Purkinje cell (primary cell): ENCODE data around the gene FOXR1. TPM values are rescaled to one million over a fixed set of nuclear protein-coding genes. Genes with fewer than 3 reads are reported as not detected.

Source experiments
- polyA plus RNA-seq: library from polyadenylated mRNA; unstranded; fragments of >200 nt; fragmentation: Nextera tagmentation; gene quantifications from 2 replicates; pipeline ENCODE4 v1.2.1, GENCODE V29; 2014

FOXR1 gene, protein sequence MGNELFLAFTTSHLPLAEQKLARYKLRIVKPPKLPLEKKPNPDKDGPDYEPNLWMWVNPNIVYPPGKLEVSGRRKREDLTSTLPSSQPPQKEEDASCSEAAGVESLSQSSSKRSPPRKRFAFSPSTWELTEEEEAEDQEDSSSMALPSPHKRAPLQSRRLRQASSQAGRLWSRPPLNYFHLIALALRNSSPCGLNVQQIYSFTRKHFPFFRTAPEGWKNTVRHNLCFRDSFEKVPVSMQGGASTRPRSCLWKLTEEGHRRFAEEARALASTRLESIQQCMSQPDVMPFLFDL
- polyA plus RNA-seq, result not detected in 2 replicates

DNA sequence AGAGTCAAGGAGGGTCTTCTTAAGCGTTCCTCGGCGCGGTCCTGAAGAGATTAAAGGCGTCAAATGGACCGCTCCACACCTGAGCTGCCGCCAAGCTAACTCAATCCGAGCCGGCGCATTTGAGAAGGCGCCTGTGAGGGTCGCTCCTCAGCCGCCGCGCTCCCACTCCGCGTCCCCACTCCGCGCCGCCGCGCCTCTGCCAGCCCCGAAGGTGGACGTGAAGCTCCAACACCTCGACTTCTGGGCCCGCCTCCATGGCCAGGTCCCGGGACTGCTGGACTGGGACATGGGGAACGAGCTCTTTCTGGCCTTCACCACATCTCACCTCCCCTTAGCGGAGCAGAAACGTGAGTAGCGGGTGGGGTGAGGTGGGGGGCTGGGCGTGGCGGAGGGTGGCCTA, at the start of gene FOXR1:
Gene FOXR1, plus strand, starts transcription at position 116 of the 400 bp plus-strand sequence. Its CDS starts 171 bp downstream, at position 287.

DNA sequence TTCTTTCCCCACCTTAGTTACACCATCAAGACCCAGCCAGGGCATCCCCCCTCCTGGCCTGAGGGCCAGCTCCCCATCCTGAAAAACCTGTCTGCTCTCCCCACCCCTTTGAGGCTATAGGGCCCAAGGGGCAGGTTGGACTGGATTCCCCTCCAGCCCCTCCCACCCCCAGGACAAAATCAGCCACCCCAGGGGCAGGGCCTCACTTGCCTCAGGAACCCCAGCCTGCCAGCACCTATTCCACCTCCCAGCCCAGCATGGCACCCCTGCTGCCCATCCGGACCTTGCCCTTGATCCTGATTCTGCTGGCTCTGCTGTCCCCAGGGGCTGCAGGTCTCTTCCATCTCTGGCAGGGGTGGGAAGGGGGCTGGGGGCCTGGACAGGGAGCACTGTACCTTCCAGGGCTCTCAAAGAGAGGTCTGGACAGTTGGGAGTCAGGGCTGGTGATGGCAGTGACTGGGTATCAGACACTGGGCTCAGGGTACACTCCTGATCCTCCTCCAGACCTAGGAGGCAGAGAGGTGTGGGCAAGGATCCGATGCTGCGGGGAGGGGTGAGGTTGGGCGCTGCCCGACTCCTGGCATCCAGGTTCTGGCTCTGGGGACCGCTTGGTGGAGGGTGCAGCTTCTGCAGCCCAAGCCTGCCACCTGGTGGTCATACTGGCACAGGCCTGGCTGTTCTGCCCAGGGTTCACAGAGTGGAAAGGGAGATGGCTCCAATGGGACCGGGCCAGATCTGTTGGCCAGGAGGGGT, 15.3 kb upstream of the FOXR1 start, which contains the start of gene UPK2:
Gene UPK2, plus strand, starts transcription at position 205 of the 753 bp plus-strand sequence. Its CDS starts 53 bp downstream, at position 258.

DNA sequence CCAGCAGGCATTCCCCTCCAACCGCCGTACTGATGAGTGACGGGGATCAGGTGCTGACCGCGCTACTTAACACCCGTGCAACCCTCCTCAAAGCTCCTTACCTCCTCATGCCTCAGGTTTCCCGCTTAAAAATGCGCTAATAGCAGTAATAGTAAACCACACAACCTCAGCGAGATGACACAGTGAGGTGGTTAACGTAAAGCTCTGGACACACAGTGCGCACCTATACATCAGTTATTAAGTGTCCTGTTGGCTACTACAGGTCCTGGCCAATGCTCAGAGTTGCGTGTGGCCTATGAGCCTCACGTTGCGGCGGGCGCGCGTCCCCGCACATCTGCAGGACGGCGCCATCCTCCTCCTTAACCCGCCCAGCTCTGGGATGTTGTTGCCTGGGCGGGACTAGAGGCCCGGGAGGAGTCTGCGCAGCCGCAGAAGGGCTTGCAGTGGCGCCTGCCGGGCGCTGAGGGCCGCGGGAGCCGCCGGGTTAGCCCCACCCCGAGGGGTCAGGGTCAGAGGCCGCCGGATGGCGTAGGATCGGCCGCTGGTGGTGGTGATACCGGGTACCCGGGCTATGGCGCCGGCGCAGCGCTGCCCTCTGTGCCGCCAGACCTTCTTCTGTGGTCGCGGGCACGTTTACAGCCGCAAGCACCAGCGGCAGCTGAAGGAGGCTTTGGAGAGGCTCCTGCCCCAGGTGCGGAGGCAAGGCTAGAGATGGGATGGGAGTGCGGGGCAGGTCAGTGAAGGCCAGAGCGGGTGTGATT, 26.2 kb downstream of the FOXR1 start, which contains the start of gene CENATAC:
Gene CENATAC, plus strand, starts transcription at position 512 of the 761 bp plus-strand sequence. Its CDS starts 60 bp downstream, at position 572.

DNA sequence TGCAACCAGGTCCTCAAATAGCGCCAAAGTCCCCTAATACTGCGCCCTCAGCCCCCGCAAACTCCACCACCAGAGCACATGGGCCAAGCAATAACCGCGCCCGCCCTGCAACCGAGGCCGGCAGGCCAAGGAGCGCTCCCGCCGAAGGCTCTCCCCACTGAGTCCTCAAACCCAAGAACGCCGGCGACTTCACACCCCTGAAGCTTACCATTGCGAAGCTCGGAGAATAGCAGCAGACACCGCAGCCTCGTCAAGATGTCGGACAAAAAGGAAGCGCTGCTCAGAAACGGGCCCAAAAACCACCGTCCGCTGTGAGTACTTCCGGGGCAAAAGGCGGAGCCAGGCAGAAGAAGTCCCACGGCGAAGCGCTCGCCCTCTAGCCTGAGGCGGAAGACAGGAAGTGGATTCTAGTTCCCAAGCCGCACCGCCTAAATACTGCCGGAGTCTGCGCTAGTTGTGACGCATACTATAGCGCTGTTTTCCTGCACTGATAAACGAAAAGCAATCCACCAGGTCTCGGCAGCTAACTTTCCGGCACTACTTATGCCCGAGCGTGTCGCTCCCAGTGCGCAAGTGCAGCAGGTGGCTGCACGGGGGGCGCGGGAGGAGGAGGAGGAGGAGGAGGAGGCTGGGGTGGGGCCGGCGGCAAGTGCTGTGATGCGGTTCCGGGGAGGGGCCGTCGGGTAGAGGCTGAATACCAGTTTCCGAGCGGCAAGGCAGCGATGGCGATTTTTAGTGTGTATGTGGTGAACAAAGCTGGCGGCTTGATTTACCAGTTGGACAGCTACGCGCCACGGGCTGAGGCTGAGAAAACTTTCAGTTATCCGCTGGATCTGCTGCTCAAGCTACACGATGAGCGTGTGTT, 46.7 kb downstream of the FOXR1 start, which contains the start of the genes RPS25 and TRAPPC4:
Gene RPS25, minus strand, starts transcription at position 270 of the 865 bp plus-strand sequence. Its CDS starts 59 bp downstream, at position 211.
Gene TRAPPC4, plus strand, starts transcription at position 693 of the 865 bp plus-strand sequence. Its CDS starts 30 bp downstream, at position 723.

DNA sequence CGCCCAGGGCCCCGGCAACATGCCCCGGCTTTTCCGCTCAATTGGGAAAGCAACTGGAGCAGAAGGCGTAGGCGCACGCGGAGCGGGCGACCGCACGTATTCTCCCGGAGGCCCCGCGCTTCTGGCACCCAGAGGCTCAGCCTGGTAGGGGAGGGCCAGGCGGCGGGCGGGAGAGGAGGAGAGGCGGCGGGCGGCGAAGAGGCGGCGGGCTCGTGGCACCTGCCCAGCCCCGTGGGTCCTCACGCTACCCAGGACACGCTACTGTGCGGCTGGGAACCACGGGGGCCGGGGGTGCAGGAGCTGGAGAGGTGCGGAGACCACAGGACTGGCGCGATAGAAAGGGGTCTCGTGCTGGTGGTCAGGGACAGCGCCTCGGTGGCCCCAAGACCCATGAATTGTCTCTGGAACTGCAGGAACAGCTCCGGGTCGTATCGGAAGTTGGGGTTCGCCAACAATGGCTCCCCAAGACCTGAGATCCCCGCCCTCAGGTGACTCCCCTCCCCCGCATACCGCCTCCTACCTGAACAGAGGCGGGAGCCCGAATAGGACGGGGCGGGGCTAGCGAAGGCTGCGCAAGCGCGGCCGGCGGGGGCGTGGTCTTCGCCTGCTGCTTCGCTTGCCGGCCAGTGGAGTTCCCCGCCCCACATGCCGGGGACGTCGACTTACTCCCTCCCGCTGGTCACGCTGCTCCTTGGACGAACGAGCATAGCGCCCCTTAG, 58.9 kb downstream of the FOXR1 start, which contains the start of gene SLC37A4:
Gene SLC37A4, minus strand, starts transcription at position 549 of the 719 bp plus-strand sequence.

Other genes with a start within 250 kb of the FOXR1 start
- gene DDX6, start 180.6 kb upstream of the FOXR1 start, polyA plus RNA-seq, result 33.4 and 44.8 TPM in 2 replicates
- 0.42 TPM in 1 of 2 replicates, not detected in the other for gene CXCR5, start 87.9 kb upstream of the FOXR1 start, polyA plus RNA-seq
- 0.06 TPM in 1 of 2 replicates, not detected in the other for gene BCL9L, start 45.8 kb upstream of the FOXR1 start, polyA plus RNA-seq
- gene UPK2, start 15.5 kb upstream of the FOXR1 start, polyA plus RNA-seq, result not detected in 2 replicates
- 12.6 and 14.6 TPM in 2 replicates for gene CENATAC, start 26.4 kb downstream of the FOXR1 start, polyA plus RNA-seq
- gene RPS25, start 46.6 kb downstream of the FOXR1 start, polyA plus RNA-seq, result 686 and 722 TPM in 2 replicates
- 157 and 230 TPM in 2 replicates for gene TRAPPC4, start 47.0 kb downstream of the FOXR1 start, polyA plus RNA-seq
- 0.53 and 3.8 TPM in 2 replicates for gene SLC37A4, start 59.1 kb downstream of the FOXR1 start, polyA plus RNA-seq
- 25.1 and 35.7 TPM in 2 replicates for gene HYOU1, start 85.4 kb downstream of the FOXR1 start, polyA plus RNA-seq
- gene VPS11, start 96.1 kb downstream of the FOXR1 start, polyA plus RNA-seq, result 70.8 and 72.3 TPM in 2 replicates
- gene HMBS, start 113.1 kb downstream of the FOXR1 start, polyA plus RNA-seq, result 7.6 and 8.5 TPM in 2 replicates
- 40.2 and 51.7 TPM in 2 replicates for gene DPAGT1, start 130.1 kb downstream of the FOXR1 start, polyA plus RNA-seq
- gene C2CD2L, start 135.6 kb downstream of the FOXR1 start, polyA plus RNA-seq, result 3.4 and 5.0 TPM in 2 replicates
- 4.5 and 4.8 TPM in 2 replicates for gene HINFP, start 149.8 kb downstream of the FOXR1 start, polyA plus RNA-seq
- gene ABCG4, start 177.3 kb downstream of the FOXR1 start, polyA plus RNA-seq, result 5.4 and 5.6 TPM in 2 replicates
- 0.23 TPM in 1 of 2 replicates, not detected in the other for gene NLRX1, start 197.0 kb downstream of the FOXR1 start, polyA plus RNA-seq
- not detected in 2 replicates for gene NHERF4, start 213.7 kb downstream of the FOXR1 start, polyA plus RNA-seq
- 10.4 and 17.6 TPM in 2 replicates for gene CBL, start 234.6 kb downstream of the FOXR1 start, polyA plus RNA-seq